ENCODE data around the gene ADAM12. TPM values are rescaled to one million over a fixed set of nuclear protein-coding genes. Genes with fewer than 3 reads are reported as not detected.

The ADAM12 gene
- polyA plus RNA-seq, 1 experiment, result 8.6 TPM

- H3K27me3 ChIP-seq (ENCODE audit: control insufficient read depth, insufficient read depth, low read length), result no peaks in the 10 kb centered on the region
- no peak for DNase-seq (ENCODE audit: low read depth)
- POLR2A ChIA-PET, result no interaction called here
- TF ChIP-seq, protein P1, sequence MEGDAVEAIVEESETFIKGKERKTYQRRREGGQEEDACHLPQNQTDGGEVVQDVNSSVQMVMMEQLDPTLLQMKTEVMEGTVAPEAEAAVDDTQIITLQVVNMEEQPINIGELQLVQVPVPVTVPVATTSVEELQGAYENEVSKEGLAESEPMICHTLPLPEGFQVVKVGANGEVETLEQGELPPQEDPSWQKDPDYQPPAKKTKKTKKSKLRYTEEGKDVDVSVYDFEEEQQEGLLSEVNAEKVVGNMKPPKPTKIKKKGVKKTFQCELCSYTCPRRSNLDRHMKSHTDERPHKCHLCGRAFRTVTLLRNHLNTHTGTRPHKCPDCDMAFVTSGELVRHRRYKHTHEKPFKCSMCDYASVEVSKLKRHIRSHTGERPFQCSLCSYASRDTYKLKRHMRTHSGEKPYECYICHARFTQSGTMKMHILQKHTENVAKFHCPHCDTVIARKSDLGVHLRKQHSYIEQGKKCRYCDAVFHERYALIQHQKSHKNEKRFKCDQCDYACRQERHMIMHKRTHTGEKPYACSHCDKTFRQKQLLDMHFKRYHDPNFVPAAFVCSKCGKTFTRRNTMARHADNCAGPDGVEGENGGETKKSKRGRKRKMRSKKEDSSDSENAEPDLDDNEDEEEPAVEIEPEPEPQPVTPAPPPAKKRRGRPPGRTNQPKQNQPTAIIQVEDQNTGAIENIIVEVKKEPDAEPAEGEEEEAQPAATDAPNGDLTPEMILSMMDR (IDR thresholded peaks at IDR 0.05; ENCODE audit: insufficient read depth, low read depth, low read length), result no peak
- CTCF ChIA-PET, result interaction anchor here (1.0 to 1.5 kb wide), 2 partner anchors 13 to 36 kb away, joined by 3 to 4 read pairs; no protein-coding TSS in a partner anchor
- no peak overlapping the region for H3K4me3 ChIP-seq (ENCODE audit: low read depth, low read length)
- no peaks in the 10 kb centered on the region for H3K36me3 ChIP-seq (ENCODE audit: control insufficient read depth, insufficient read depth, low read length)
Observed at GRCh38 chr10:126101736-126102135, 286.5 kb downstream of the ADAM12 start.

DNA sequence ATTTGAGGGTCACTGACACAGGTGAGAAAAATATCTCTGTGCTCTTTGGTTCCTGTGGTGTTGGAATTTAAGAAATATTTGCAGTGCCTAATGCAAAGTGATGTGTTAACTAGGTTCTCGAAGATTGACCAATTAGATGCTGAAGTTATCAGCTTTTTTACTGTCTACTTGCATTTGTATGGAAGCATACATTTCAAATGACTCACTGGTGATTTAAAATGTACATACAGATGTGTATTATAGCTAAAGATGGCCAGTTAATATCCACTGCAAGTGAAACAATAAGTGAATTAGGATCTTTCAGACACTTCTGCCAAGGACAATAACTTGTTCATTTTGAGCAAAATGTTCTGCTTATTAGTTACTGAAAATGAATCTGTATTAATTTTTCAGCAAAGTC lies 287.0 kb downstream of the ADAM12 start:
- no peak overlapping the region for H3K4me3 ChIP-seq (ENCODE audit: low read depth, low read length)
- POLR2A ChIA-PET, result no interaction called here
- no peak for DNase-seq (ENCODE audit: low read depth)
- no peaks in the 10 kb centered on the region for H3K27me3 ChIP-seq (ENCODE audit: control insufficient read depth, insufficient read depth, low read length)
- TF ChIP-seq, protein P1 (IDR thresholded peaks at IDR 0.05; ENCODE audit: insufficient read depth, low read depth, low read length), result no peak
- CTCF ChIA-PET, result interaction anchor here (1.5 kb wide), 1 partner anchor 14 kb away, joined by 4 read pairs; no protein-coding TSS in a partner anchor
- no peaks in the 10 kb centered on the region for H3K36me3 ChIP-seq (ENCODE audit: control insufficient read depth, insufficient read depth, low read length)

- ChIA-PET POLR2A (no interaction called here), CTCF (no interaction called here)
- no peak overlapping the region for H3K4me3 ChIP-seq (ENCODE audit: low read depth, low read length)
- TF ChIP-seq, protein P1 (IDR thresholded peaks at IDR 0.05; ENCODE audit: insufficient read depth, low read depth, low read length), result no peak
- no peak for DNase-seq (ENCODE audit: low read depth)
- H3K27me3 ChIP-seq (ENCODE audit: control insufficient read depth, insufficient read depth, low read length), result no peaks in the 10 kb centered on the region
- H3K36me3 ChIP-seq (ENCODE audit: control insufficient read depth, insufficient read depth, low read length), result no peaks in the 10 kb centered on the region
Observed at GRCh38 chr10:126099366-126099765, 288.9 kb downstream of the ADAM12 start.

- Histone ChIP-seq H3K4me3 (ENCODE audit: low read depth, low read length) (no peak overlapping the region), H3K27me3 (ENCODE audit: control insufficient read depth, insufficient read depth, low read length) (no peaks in the 10 kb centered on the region), H3K36me3 (ENCODE audit: control insufficient read depth, insufficient read depth, low read length) (no peaks in the 10 kb centered on the region)
- ChIA-PET POLR2A (no interaction called here), CTCF (interaction anchor here (1.6 kb wide), 1 partner anchor 116 kb away, joined by 3 read pairs; no protein-coding TSS in a partner anchor)
- TF ChIP-seq, protein P1 (IDR thresholded peaks at IDR 0.05; ENCODE audit: insufficient read depth, low read depth, low read length), result no peak
- DNase-seq (ENCODE audit: low read depth), result no peak
Observed at GRCh38 chr10:126098226-126098581, 290.1 kb downstream of the ADAM12 start.

DNA sequence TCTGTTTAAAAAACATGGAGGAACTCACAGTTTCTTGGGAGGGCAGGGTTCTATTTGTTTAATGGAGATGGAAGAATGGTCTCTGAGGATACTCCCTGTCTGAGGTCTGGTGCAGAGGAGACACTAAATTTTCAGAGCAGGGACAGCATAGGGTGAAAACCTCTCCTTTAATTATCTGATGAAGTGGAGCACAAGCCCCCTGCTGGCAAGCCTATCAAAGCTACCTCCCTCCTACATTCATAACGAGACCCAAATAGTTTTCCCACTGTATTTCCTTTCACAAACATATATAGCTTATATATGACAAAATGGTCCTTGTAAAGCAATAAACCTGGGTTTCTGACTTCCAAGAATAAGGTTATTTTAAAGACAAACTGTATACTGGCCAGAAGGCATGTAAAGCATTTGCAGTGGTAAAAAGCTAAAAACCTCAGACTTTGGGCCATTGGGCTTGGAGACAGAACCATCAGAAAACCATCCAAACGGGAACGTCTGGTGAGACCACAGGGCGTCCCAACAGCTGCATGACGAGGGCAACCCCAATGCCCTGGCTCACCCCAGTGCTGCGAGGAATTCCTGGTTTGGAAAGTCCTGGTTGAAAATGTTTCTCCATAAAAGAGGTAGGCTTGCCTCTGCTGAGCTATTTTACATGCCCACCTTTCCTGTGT lies 290.6 kb downstream of the ADAM12 start:
- Histone ChIP-seq H3K36me3 (ENCODE audit: control insufficient read depth, insufficient read depth, low read length) (no peaks in the 10 kb centered on the region), H3K4me3 (ENCODE audit: low read depth, low read length) (no peak overlapping the region), H3K27me3 (ENCODE audit: control insufficient read depth, insufficient read depth, low read length) (no peaks in the 10 kb centered on the region)
- no peak for DNase-seq (ENCODE audit: low read depth)
- TF ChIP-seq, protein P1 (IDR thresholded peaks at IDR 0.05; ENCODE audit: insufficient read depth, low read depth, low read length), result 0 out of 2 replicates have a peak, but pooled peaks have one; percentile 14
- ChIA-PET CTCF (interaction anchor here (1.6 kb wide), 1 partner anchor 116 kb away, joined by 3 read pairs; no protein-coding TSS in a partner anchor), POLR2A (no interaction called here)
